Retinal pigment epithelial cell (primary cell): ENCODE measurements around the gene CCDC174.

Experiments used
- DNase-seq: peaks from one replicate; pipeline ENCODE4 v3.0.0-alpha.2; 2010; ENCODE audit warnings: low read depth
- H3K4me3 ChIP-seq: 2 replicates; pipeline ENCODE4 v1.5.1; 2011; ENCODE audit warnings: mild to moderate bottlenecking, low read length, control low read depth, moderate library complexity
- TF ChIP-seq, protein P1 (sequence below): conservative IDR thresholded peaks from 2 replicates; pipeline ENCODE4 v1.5.1; 2011; ENCODE audit warnings: low read depth, low read length, control low read depth, inconsistent platforms

CCDC174 gene

DNA sequence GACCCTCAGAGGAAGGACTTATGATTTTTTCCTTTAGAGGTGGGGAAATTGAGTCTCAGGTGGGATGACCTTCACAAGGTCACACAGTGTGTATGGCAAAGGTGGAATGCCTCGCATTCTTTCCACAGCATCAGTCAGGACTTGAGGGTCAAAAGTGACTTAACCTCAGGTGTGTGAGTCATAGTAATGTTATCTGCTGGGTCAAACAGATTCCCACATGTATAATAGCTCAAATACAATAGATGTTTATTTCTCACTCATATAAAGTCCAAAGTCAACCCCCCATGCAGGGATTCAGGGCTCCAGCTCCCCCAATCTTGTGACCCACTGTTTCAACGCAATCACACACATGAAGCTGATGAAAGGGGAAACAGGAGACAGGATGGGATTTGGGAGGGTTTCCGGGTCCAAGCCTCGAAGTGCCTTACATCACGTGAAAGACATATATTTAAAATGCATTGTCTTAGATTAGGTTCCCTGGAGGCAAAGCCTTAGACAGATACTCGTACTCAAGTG lies 34.0 kb upstream of the CCDC174 start:
- DNase-seq: no peak
- no peak overlapping the region for H3K4me3 ChIP-seq
- TF ChIP-seq, protein P1, sequence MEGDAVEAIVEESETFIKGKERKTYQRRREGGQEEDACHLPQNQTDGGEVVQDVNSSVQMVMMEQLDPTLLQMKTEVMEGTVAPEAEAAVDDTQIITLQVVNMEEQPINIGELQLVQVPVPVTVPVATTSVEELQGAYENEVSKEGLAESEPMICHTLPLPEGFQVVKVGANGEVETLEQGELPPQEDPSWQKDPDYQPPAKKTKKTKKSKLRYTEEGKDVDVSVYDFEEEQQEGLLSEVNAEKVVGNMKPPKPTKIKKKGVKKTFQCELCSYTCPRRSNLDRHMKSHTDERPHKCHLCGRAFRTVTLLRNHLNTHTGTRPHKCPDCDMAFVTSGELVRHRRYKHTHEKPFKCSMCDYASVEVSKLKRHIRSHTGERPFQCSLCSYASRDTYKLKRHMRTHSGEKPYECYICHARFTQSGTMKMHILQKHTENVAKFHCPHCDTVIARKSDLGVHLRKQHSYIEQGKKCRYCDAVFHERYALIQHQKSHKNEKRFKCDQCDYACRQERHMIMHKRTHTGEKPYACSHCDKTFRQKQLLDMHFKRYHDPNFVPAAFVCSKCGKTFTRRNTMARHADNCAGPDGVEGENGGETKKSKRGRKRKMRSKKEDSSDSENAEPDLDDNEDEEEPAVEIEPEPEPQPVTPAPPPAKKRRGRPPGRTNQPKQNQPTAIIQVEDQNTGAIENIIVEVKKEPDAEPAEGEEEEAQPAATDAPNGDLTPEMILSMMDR: no peak

DNA sequence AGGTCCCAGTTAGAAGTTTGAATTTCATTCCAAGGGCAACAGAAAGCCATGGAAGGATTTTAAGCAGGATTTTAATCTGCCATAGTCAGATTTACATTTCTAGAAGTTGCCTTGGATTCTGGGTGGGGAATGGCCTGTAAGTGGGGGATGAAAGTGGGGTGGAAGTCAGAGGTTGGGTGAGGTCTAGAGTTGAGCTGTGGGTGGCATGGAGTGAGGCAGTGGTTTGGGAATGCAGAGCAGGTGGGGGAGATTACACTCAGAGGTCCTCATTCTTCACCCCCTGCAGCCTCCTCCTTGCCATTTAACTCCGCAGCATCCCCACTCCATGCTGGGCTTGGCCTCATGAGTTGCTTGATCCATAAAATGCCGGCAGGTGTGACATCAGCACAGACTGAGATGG lies 32.0 kb upstream of the CCDC174 start:
- H3K4me3 ChIP-seq: no peak overlapping the region
- TF ChIP-seq, protein P1: no peak
- no peak for DNase-seq

DNA sequence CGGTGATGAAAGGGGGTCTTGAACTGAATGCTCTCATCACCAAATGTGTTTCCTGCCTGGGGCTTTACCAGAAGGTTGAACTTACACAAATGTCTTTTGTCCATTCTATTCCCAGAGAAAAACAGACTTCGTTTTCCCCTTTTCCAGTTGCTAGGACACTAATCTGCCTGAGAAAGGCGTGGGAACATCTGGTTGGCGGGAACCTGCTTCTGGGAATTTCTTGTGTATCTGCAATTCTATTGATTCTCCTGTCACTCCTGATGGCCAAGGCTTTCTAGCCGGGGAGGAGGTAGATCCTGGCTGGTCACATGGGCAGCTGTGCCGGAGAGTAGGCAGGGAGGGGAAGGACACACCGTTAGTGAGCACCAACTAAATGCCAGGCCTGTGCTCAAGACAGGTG lies 31.1 kb upstream of the CCDC174 start:
- no peak overlapping the region for H3K4me3 ChIP-seq
- TF ChIP-seq, protein P1: no peak
- no peak for DNase-seq

DNA sequence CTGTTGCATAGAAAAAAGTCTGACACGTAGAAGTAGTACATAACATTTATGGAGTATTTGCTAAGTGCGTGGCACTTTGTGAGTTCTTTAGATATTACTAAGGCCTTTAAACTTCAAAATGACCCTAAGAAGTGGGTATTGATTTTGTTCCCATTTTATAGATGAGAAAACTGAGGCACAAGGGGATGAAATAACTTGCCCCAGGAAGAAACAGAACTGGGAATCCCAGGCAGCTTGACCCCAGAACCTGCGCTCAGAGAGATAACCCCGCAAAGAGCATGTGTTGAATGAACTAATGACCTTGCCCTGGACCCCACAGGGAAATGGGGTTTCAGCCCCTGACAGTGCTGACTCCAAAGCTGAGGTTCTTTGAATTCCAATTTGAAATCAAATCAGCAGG lies 30.5 kb upstream of the CCDC174 start:
- no peak overlapping the region for H3K4me3 ChIP-seq
- DNase-seq: no peak
- TF ChIP-seq, protein P1: no peak

DNA sequence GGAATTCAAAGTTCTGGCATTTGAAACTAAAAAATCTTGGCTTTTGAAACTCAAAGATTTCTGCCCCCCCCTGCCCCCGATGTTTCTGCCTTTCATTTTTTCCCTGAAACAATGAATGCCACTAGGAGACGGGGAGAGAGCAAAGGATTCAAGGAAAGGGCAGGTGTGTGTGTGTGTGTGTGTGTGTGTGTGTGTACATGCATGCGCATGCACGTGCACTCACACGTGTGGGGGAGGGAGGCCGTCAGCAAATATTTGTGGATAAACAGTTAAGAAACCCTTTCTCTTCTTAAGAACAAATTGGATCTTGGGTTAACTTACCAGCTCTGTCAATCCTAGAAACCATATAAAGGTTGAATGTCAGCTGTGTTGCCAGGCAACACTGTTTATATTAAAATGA lies 29.2 kb upstream of the CCDC174 start:
- no peak overlapping the region for H3K4me3 ChIP-seq
- TF ChIP-seq, protein P1: no peak
- no peak for DNase-seq

DNA sequence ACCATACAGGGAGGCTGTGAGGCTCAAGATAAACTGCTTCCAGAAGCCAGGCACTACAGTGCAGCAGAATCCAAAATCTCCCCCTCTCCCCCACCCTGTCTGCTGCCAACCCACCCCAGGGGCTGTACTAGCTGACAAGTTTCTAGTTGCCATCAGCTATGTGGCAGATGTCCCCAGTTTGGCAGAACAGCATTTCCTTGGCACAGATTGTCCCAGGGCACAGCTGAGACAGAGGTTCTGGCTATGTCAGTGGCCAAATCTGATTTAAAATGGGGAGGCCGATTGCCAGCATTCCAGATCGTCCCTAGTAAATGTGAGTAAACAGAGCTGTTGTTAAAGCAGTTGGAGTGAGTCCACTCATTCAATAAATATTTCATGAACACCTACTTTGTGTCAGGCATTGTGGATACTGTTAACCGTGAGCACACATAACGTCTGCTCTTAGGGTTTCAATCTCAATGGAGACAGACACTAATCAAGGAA lies 28.0 kb upstream of the CCDC174 start:
- DNase-seq: no peak
- H3K4me3 ChIP-seq: no peak overlapping the region
- TF ChIP-seq, protein P1: no peak

DNA sequence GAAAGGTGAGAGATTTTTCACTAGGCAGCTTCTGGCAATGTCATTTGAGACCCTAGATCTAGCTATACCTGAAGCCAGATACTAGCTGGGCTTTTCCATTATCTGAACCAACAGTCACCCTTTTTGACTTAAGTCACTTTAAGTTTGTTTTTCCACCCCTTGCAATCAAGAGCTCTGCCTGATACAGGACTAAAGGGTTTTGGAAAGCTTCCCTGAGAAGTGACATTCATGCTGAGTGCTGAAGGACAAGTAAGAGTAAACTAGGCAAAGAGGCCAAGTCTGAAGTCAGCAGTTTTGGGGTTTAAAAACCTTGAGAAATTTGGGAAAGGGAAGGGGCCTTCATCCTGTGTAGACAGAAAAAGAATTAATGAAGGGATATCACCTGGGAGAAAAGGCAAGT lies 27.1 kb upstream of the CCDC174 start:
- TF ChIP-seq, protein P1: no peak
- H3K4me3 ChIP-seq: no peak overlapping the region
- no peak for DNase-seq
